GM21723 (cell line): ENCODE measurements around the gene SIRT3.

Source experiments
- ATAC-seq: cut with Tn5 transposase; IDR thresholded peaks from one replicate; pipeline ENCODE4 v1.9.1; 2021; ENCODE audit warnings: mild to moderate bottlenecking, moderate library complexity; ENCODE audit not compliant: unreplicated experiment

Gene SIRT3

DNA sequence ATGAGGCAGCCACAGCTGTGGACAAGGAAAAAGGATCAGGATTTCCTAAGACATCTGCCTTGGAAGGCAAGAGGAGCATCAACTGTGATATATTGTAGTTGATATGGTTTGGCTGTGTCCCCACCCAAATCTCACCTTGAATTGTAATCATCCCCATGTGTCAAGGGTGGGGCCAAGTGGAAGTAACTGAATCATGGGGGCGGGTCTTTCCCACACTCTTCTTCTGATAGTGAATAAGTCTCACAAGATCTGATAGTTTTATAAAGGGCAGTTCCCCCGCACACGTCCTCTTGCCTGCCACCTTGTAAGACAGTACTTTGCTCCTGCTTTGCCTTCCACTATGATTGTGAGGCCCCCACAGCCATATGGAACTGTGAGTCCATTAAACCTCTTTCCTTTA is 18.4 kb downstream of the SIRT3 start:
- no peak for ATAC-seq

DNA sequence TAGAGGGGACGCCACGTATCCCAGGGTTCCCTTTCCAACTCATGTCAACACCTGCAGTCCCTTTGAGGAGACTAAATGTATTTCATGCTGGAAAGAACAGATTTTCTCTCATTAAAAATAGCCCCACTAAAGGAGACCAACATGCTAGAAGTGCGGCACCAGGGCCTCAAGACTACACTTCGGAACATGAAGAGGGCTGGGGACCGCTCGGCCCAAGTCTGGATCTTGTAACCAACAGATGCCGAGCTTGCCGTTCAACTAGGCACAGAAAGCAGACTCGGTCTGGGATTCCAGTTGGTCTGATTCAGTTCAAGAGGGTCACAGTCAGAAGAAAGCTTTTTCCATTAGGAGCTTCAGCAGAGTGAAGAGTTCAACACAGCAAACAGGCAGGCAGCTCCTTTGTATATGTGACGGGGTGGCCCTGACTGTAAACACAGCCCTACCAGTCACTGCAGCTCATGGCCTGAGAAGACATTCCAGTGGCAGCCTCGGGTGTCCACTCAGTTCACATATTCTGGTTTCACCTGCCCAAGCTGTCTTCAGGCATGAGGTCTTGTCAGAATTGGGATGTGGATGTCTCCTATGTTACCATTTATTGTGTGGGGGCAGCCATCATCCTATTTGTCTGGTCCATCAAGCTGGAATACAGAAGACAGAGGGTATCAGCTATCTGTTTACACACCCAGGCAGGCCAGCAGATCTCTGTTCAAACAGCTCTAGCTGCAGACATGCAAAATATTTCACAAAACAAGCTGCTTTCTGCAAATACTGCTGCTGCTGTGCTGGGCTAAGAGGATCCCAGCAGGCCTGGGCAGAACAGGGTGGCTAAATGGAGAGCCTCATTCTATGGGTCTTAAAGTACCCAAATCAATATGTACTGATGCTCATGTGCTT is 19.8 kb downstream of the SIRT3 start:
- ATAC-seq: no peak

GRCh38 chr11:215581-216037 is 20.5 kb downstream of the SIRT3 start:
- ATAC-seq: no peak

- no peak for ATAC-seq
These were observed 22.1 kb downstream of the SIRT3 start for GRCh38 chr11:214083-214482.

DNA sequence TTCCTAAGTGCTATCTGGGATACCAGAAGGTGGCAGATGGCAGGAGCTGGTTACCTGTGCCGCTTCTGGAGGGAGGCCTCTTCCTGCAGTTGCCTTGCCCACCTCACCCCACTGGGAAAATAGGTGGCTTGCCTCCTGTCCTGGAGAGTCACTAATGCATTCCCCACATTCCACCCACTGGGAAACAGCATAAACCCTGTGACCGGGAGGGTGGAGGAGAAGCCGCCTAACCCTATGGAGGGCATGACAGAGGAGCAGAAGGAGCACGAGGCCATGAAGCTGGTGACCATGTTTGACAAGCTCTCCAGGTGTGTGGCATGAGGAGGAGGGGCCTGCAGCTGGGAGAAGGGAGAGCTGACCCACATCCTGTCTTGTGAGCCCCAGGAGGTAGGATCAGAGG is 23.0 kb downstream of the SIRT3 start:
- no peak for ATAC-seq

DNA sequence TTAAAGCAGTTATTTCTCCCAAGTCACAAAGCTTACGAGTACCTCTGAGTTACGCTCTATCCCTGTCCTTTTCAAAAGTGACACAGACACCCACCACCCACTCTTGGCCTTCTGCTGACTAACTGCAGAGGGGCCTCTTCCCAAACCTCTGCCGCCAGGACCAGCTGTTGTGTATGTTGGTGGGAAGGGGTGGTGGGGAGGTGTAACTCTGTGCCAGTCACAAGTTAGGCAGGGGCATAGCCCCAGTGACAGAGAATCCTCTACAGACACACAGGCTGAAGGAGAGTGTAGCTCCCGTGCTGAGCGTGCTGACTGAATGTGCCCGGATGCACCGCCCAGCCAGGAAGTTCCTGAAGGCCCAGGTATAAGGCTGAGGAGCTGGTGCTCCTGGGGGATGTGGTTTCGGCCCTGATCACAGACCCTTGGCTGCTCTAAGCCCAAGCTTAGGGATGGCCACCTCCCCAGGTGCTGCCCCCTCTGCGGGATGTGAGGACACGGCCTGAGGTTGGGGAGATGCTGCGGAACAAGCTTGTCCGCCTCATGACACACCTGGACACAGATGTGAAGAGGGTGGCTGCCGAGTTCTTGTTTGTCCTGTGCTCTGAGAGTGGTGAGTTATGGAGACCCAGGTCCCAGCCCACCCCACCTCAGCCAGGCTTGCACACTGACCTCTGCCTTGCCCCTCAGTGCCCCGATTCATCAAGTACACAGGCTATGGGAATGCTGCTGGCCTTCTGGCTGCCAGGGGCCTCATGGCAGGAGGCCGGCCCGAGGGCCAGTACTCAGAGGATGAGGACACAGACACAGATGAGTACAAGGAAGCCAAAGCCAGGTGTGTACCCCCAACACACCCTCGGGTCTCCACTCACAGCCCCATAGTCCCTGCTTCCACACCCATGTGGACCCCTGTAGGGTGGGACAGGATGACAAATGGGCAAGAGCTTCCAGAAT is 23.7 kb downstream of the SIRT3 start:
- no peak for ATAC-seq

DNA sequence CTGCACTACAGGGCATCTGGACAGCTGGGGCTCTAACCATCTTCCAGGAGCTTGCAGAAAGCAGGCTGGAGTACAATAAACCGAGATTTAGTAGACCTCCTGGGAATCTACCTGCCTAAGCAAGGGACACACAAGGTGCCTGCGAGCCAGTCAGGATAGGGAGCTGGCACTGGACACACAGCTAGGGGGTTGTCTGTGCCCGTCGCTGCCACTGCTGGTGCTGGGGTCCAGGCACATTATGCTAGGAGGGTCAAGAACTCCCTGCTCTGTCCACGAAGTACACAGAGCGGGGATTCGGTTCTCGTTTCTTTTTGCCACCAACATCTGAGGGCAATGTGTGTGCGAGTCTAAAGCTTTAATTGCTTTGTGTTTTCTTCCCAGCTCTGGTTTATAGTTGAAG is 24.4 kb downstream of the SIRT3 start:
- ATAC-seq: no peak

DNA sequence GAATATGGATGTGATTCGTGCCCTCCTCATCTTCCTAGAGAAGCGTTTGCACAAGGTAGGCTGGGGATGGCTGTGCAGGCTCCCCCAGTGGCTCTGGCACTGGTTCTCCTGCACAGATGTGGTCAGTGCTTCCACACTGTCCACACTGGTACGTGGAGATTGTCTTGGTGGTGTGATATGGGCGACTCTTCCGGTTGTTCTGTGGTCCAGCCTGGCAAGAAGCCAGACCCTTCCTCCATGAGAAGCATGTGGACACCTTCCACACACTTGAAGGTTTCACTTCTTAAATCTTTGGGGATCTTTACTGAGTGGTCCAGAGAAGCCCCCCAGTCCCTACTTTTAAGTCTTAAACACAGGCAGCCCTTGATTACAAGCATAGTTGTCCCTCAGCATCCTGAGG is 24.8 kb downstream of the SIRT3 start:
- no peak for ATAC-seq

GRCh38 chr11:210803-211180 is 25.4 kb downstream of the SIRT3 start:
- ATAC-seq: no peak

GRCh38 chr11:210122-210802 is 25.9 kb downstream of the SIRT3 start:
- ATAC-seq: no peak

DNA sequence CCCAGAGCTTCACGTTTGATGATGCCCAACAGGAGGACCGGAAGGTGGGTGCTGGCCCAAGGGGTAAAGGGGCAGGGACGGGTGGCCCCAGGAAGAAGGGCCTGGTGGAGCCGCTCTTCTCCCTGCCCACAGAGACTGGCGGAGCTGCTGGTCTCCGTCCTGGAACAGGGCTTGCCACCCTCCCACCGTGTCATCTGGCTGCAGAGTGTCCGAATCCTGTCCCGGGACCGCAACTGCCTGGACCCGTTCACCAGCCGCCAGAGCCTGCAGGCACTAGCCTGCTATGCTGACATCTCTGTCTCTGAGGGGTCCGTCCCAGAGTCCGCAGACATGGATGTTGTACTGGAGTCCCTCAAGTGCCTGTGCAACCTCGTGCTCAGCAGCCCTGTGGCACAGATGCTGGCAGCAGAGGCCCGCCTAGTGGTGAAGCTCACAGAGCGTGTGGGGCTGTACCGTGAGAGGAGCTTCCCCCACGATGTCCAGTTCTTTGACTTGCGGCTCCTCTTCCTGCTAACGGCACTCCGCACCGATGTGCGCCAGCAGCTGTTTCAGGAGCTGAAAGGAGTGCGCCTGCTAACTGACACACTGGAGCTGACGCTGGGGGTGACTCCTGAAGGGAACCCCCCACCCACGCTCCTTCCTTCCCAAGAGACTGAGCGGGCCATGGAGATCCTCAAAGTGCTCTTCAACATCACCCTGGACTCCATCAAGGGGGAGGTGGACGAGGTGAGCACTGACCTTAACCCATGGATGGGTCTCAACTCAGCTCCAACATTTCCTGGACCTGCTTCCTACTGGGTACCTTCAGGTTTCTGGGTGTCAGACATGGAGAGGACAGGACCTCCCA is 26.6 kb downstream of the SIRT3 start:
- ATAC-seq: no peak

DNA sequence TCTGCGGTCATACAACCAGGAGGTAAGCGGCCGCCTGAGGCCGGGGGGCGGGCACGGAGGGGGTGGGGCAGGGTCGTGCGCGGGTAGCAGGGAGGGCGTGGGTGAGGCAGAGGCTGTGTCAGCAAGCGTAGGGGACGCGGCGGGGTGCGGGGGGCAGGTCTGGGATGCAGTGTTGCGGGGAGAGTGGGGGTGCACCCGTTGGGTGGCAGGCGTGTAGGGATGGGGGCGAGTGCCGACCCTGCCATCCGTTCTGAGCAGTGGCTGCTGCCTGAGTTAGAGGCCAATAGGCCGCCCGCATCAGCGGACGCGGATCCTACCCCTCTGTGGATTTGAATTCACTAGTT is 27.3 kb downstream of the SIRT3 start:
- no peak for ATAC-seq

DNA sequence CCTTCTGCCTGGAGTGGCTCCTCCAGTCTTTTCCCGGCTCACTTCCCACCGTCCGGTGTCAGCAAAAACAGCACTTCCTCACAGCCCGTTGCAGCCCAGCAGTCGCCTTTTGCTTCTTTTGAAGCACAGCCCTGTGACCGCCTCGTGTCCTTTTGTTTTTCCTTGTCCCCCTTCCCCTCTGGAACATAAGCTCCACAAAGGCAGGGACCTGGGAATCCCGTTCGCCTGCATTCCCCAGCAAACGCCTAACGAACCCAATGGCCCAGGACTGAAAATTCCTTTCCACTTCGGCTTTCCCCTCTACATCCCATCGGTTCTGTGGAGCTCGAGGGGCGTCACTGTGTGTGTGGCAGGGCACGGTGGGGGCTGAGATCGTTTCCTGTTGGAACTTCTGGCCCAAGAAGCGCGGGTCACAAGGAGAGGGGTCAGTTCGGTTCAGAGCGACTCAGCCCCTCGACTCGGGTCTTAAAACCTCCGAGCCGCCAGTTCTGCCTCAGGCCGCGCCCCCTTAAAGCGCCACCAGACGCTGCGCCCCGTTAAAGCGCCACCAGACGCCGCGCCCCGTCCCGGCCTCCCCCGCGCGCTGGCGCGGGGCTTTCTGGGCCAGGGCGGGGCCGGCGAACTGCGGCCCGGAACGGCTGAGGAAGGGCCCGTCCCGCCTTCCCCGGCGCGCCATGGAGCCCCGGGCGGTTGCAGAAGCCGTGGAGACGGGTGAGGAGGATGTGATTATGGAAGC is 27.8 kb downstream of the SIRT3 start:
- ATAC-seq: peak; percentile 47

DNA sequence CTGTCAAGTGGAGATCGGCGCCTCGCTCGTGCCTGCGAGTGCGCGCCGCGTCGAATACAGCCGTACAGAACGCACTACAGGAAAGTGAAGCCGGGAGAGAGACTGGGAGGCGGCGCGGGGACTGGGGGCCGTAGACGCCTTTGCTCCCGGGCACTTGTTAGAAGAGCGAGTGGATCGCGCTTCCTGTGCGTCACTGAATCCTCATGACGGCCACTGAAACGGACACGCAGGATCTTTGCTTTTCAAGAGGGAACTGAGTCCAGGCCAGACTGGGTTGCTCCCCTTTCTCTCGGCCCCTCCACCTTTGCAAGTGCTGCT is 28.3 kb downstream of the SIRT3 start:
- ATAC-seq: no peak

- peak; percentile 74 for ATAC-seq
These were observed 28.8 kb downstream of the SIRT3 start, which contains the start of the genes BET1L and RIC8A for GRCh38 chr11:207208-207862. BET1L (minus strand) TSS chr11:207399; CDS start chr11:207321, 78 bp downstream. RIC8A (plus strand) TSS chr11:207708; CDS start chr11:208855, 1,147 bp downstream.

- peak; percentile 24 for ATAC-seq
These were observed 29.5 kb downstream of the SIRT3 start for GRCh38 chr11:206526-207207.

GRCh38 chr11:206002-206384 is 30.1 kb downstream of the SIRT3 start:
- ATAC-seq: no peak

GRCh38 chr11:205221-206001 is 30.7 kb downstream of the SIRT3 start:
- no peak for ATAC-seq
